HG03571 (cell line): ENCODE results near the gene SPTB.

ENCODE experiments used
- ATAC-seq: cut with Tn5 transposase; IDR thresholded peaks from one replicate; pipeline ENCODE4 v1.9.1; 2021; ENCODE audit not compliant: unreplicated experiment

Gene SPTB

GRCh38 chr14:64698903-64699302 lies 180.8 kb downstream of the SPTB start:
- ATAC-seq = no peak

DNA sequence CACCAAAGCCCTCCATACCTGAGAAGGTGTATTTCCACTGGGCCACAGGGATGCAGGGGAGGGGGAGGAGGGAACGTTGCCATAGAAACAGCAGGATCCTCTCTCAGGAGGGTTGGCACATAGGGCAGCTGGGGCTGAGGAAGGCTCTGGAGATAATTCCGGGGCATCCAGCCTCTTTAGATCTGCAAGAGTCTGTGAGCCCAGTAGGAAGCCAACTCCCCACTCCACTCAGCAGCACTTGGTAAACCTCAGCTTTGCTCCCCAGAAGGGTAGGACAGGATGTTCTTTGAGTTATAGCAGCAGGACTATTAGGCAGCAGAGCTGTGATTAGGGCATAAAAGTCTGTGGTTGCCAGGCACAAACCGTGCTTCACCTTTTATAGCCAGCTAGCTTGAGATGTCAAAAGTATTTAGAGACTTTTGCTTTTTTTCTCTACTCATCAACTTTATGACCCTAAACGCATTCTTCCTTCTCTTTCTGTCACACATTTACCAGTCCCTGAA lies 183.3 kb downstream of the SPTB start:
- ATAC-seq = no peak
